ENCODE results near the gene EN1. TPM values are rescaled to one million over a fixed set of nuclear protein-coding genes. Genes with fewer than 3 reads are reported as not detected.

Gene EN1
- total RNA-seq, 1 experiment from 2014 or later, result not detected

DNA sequence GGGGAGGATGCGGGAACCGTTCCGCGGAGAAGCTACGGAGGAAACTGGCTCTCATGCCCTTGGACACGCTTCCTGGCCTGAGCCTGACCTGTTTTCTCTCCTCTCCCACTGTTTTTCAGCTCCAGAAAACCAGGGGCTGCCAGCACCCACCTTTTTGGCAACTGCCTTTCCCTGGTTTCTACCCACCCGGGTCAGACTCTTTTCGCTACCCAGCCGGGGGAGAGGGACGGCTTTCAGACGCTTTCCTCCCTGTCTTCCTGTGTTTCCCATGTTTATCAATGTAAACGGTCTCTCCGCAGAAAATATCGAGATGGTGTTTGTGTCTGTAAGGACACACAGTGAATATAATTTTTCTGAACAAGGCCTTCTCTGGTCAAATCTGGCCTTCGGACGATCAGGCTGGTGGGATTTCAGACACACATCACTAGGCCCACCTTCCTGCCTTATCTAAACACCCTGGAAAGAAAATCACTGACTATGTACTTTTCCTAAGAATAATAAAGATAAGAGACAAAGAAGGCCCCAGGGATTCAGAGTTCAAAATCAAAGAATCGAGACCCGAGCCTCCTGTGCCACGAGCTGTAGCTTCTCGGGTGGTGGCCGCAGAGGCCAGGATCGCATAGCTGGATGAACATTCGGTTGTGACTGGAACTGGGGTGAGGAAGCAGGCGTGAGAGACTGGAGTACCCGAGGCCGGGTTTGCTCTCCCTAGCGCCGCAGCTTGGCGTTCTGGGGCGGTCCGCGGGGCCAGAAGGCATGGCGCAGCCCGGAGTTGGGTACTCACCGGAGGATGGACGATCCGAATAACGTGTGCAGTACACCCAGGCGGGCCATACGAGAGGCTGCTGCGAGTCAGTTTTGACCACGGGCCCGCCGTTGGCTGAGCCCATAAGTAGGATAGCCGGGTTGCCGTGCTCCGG is 1.7 kb downstream of the EN1 start:
- Mint-ChIP-seq H3K36me3 (ENCODE audit: insufficient read depth, unreplicated experiment) (peaks cover 7% of the 10 kb centered on the region), H3K27me3 (ENCODE audit: insufficient read depth, unreplicated experiment) (no peaks in the 10 kb centered on the region), H3K27ac (ENCODE audit: low read depth, unreplicated experiment) (no peak overlapping the region), H3K4me3 (ENCODE audit: unreplicated experiment) (no peak overlapping the region), H3K9me3 (ENCODE audit: unreplicated experiment) (no peaks in the 10 kb centered on the region), H3K4me1 (ENCODE audit: insufficient read depth, unreplicated experiment) (no peaks in the 10 kb centered on the region)
- CTCF ChIA-PET, result interaction anchor here (0.6 to 2.1 kb wide), 5 partner anchors 10 to 823 kb away, joined by 3 to 11 read pairs (median 4); no protein-coding TSS in a partner anchor
- no TSS peak for BruUV-seq (replicated peaks)
- intact Hi-C loops (cut with micrococcal nuclease), result no loop called here
- POLR2A ChIA-PET, result no interaction called here
- DNase-seq (ENCODE audit: unreplicated experiment), result no peak
- TF ChIP-seq, protein P1, sequence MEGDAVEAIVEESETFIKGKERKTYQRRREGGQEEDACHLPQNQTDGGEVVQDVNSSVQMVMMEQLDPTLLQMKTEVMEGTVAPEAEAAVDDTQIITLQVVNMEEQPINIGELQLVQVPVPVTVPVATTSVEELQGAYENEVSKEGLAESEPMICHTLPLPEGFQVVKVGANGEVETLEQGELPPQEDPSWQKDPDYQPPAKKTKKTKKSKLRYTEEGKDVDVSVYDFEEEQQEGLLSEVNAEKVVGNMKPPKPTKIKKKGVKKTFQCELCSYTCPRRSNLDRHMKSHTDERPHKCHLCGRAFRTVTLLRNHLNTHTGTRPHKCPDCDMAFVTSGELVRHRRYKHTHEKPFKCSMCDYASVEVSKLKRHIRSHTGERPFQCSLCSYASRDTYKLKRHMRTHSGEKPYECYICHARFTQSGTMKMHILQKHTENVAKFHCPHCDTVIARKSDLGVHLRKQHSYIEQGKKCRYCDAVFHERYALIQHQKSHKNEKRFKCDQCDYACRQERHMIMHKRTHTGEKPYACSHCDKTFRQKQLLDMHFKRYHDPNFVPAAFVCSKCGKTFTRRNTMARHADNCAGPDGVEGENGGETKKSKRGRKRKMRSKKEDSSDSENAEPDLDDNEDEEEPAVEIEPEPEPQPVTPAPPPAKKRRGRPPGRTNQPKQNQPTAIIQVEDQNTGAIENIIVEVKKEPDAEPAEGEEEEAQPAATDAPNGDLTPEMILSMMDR (IDR thresholded peaks at IDR 0.05; ENCODE audit: unreplicated experiment), result no peak

DNA sequence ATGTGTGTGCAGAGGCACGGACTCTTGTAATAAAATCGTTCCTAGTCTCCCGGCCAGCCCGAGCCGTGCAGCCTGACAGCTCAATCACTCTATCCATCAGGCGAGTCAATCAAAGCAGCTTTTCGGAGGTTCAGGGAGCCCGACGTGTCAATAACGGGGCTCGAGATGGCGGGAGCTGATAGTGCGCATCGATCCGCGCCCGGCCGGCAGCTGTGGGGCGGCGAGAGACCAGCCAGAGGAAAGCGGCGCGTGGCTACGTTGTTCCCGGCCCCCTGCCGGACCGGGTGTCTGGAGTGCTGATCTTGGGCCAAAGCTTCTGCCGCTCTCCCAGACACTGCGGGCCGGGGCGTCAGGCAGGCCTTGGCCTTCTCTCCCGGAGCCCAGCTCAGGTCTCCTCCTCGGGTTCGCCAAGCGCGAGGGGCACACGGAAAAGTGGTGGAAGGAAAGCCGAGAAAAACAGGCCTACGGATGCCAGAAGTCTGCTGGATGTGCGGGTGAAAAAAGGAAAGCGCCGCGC is 2.4 kb downstream of the EN1 start:
- Mint-ChIP-seq H3K27me3 (ENCODE audit: insufficient read depth, unreplicated experiment) (no peaks in the 10 kb centered on the region), H3K4me1 (ENCODE audit: insufficient read depth, unreplicated experiment) (no peaks in the 10 kb centered on the region), H3K4me3 (ENCODE audit: unreplicated experiment) (no peak overlapping the region), H3K36me3 (ENCODE audit: insufficient read depth, unreplicated experiment) (peaks cover 7% of the 10 kb centered on the region), H3K27ac (ENCODE audit: low read depth, unreplicated experiment) (no peak overlapping the region), H3K9me3 (ENCODE audit: unreplicated experiment) (no peaks in the 10 kb centered on the region)
- ChIA-PET CTCF (interaction anchor here (0.6 to 2.1 kb wide), 6 partner anchors 10 to 216 kb away, joined by 3 to 11 read pairs (median 4); no protein-coding TSS in a partner anchor), POLR2A (no interaction called here)
- intact Hi-C loops (cut with micrococcal nuclease), result no loop called here
- BruUV-seq (replicated peaks), result no TSS peak
- DNase-seq (ENCODE audit: unreplicated experiment), result no peak
- TF ChIP-seq, protein P1 (IDR thresholded peaks at IDR 0.05; ENCODE audit: unreplicated experiment), result no peak

DNA sequence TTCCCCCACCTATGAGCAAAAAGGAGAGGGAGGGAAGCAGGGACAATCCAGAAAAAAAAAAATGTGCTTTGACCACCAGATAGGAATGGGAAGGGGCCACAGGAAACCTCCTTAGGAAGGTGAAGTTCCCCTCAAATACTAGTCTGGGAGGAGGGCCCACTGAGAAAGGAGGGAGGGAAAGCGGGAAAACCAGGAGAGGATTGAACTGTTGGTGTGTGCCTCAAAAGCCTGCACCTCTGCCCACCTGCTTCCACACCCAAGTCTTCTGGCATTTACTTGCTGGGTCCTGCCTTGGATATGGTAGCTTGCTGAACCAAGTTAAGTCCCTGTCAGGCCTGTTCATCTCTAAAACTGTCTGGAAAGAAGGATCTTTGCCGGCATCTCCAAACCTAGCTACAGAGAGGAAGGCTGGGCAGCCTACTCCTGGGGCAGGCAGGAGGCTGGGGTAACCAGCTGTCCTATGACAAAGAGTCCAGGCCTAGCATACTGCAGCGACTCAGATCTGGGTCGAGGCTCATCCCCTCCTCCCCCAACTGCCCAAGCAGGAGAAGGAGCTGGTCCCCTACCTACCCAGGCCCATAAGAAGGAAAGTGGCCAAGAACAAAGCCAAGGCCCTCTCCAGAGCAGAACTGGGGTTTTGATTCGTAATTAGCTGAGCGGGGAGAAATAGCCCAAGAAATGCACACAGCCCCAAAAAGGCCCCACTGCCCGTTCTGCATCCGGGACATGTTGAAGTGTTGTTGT is 3.0 kb downstream of the EN1 start:
- TF ChIP-seq, protein P1 (IDR thresholded peaks at IDR 0.05; ENCODE audit: unreplicated experiment), result no peak
- ChIA-PET POLR2A (no interaction called here), CTCF (interaction anchor here (0.7 to 2.1 kb wide), 4 partner anchors 11 to 20 kb away, joined by 3 to 11 read pairs (median 4); no protein-coding TSS in a partner anchor)
- Mint-ChIP-seq H3K9me3 (ENCODE audit: unreplicated experiment) (no peaks in the 10 kb centered on the region), H3K4me1 (ENCODE audit: insufficient read depth, unreplicated experiment) (no peaks in the 10 kb centered on the region), H3K27ac (ENCODE audit: low read depth, unreplicated experiment) (no peak overlapping the region), H3K36me3 (ENCODE audit: insufficient read depth, unreplicated experiment) (peaks cover 7% of the 10 kb centered on the region), H3K4me3 (ENCODE audit: unreplicated experiment) (no peak overlapping the region), H3K27me3 (ENCODE audit: insufficient read depth, unreplicated experiment) (no peaks in the 10 kb centered on the region)
- intact Hi-C loops (cut with micrococcal nuclease), result no loop called here
- BruUV-seq (replicated peaks), result no TSS peak
- no peak for DNase-seq (ENCODE audit: unreplicated experiment)

Data from MCF 10A (cell line).